GM21447 (cell line): Measurements from ENCODE around the gene RNF224.

Experiments used
- ATAC-seq: cut with Tn5 transposase; IDR thresholded peaks from one replicate; pipeline ENCODE4 v1.9.1; 2021; ENCODE audit not compliant: unreplicated experiment

The RNF224 gene

DNA sequence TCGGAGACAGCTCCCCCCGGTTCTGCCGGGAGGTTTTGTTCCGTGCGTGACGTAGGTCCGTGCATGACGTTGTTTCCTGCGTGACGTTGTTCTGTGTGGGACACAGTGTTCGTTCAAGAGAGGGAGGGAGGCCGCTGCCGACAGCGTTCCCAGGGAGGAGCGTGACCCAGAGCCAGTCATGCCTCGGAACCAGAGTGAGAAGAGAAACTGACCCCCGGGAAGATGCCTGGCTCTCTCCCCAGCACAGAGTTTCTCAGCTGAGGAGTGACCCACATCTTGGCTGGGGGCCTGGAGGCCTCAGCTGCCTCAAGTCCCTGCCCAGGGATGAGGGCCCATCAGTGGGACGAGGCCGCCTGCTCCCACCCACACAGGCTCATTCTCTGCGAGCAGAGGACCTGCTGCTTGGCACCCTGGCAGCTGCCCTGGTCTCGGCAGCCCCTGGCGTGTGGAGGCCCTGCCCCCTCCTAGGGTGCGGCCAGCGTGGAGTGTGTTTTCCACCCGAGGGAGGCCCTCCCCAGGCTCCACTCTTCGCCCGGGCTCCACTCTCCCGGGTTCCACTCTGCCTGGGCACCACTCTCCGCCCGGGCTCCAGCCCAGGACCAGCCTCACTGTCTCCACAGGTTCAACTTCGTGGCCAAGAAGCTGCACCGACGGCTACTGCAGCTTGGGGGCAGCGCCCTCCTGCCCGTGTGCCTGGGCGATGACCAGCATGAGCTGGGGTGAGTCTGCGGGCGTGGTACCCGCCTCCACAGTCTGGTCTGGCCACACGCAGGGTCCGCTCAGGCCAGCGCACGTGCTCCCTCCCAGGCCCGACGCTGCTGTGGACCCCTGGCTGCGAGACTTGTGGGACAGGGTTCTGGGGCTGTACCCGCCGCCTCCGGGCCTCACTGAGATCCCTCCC, 13.9 kb upstream of the RNF224 start:
- no peak for ATAC-seq

DNA sequence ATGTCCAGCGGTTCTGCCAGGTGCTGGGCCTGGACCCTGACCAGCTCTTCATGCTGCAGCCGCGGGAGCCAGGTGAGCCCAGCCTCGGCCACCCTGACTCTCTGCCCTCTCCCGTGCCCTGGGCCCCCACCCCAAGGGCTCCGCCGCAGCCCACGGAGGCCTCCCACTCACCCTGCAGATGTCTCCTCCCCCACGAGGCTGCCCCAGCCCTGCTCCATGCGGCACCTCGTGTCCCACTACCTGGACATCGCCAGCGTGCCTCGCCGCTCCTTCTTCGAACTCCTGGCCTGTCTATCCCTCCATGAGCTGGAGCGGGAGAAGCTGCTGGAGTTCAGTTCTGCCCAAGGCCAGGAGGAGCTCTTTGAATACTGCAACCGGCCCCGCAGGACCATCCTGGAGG, 12.7 kb upstream of the RNF224 start:
- ATAC-seq, result no peak

DNA sequence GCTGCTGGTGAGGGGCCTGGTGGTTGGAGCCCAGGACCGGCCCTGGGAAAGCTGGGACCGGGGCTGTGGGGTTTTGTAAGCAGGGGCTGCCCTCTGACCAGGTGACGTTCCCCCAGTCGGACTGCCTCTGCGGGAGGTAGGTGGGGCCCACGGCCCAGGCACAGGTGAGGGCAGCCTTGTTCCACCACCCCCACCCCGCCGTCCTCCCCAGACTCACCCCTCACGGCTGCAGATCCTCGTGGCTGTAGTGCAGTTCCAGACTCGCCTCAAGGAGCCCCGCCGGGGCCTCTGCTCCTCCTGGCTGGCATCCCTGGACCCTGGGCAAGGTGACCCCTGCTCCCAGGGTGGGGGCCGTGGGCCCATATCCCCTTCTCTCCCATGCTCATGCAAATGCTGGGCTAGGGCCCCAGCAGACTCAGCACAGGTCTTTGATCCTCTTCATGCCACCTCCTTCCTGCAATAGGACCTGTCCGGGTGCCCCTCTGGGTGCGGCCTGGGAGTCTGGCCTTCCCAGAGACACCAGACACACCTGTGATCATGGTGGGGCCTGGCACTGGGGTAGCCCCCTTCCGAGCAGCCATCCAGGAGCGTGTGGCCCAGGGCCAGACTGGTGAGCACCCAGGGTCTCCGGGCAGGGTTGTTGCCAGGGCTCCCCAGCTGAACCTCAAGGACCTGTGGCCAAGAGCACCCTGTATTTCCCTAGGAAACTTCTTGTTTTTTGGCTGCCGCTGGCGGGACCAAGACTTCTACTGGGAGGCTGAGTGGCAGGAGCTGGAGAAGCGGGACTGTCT, 11.9 kb upstream of the RNF224 start:
- ATAC-seq, result no peak

DNA sequence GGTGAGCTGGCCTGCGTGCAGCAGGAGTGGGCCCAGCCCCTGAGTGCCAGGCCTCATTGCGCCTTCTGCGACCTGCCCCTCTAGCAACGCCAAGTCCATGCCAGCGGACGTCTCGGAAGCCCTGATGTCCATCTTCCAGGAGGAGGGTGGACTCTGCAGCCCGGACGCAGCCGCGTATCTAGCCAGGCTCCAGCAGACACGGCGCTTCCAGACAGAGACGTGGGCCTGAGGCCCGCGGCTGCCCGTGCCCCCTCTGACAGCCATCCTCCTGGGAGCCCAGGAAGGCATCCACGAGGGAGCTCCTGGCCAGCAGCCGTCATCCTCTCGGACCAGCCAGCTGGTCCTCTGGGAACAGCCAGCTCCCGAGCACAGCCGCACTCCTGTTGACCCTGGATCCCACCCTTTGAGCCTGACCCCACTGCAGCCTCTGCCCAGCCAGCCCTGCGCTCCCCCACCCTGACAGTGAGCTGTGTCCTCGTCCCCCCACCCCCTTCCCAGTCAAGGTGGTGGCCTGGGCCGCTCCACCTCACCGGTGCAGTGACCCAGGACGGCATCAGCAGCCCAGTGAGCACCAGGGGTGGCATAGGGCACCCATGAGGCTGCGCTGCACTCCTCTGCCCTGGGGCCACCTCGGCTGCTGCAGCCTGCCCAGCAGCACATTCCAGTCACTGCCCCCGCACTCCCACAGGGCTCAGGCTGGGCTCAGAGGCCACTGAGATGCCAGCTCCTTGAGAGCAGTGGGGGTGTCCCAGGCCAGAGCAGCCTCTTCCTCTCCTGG, 10.9 kb upstream of the RNF224 start:
- ATAC-seq, result no peak

DNA sequence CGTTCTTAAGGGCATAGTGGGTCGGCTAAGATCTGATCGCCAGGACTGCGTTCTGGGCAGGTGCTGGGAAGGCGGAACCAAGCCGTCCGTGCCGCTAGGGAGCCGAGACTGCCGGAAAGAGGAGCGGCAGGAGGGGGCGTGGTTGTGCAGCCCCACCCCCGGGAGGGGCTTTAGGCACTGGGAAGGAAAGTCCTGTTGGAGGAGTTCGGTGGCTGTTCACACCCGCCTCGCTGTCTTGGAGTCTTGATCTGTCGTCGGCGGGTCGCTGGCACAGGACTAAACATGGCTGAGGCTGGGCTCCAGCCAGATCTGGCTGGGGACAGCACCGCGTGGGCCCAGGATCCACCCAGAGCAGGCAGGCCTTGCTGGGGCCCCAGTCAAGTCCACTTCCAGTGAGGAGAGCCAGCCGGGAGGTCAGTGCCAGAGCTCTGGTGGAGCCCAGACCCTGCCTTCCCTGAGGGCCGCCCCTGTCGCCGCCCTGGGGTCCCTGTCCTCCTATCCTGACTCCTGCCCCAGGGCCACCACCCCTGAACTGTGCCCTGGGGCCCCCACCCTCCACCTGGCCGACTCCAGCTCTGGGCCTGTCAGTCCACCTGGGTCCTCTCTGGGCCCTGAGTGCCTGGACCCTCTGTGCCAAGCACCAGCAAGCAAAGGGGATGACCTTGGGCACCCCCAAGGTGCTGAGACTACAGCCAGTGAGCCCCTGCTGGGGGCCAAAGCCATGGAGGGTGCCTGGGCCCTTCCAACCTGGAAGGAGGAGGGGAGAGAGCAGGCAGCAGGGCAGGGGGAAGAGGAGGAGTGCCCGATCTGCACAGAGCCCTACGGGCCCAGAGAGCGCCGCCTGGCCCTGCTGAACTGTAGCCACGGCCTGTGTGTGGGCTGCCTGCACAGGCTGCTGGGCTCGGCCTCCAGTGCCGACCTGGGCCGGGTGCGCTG, 9.8 kb upstream of the RNF224 start:
- ATAC-seq, result no peak

DNA sequence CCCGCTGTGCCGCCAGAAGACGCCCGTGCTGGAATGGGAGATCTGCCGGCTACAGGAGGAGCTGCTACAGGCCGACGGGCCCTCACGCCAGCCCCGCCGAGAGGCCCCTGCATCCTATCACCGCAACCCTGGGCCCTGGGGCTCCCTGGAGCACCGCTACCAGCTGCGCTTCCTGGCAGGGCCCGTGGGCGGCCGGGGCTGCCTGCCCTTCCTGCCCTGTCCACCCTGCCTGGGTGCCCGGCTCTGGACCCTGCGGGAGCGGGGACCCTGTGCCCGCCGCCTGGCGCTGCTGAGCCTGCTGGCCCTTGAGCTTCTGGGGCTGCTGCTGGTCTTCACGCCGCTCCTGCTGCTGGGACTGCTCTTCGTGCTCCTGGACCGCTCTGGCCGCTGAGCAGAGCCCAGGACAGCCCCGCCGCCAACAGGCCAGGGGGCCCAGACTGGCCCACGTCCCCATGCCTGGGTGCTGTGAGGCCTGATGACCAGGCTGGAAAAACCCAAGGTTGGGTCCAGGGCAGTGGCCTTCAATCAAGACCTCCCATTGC, 9.0 kb upstream of the RNF224 start:
- no peak for ATAC-seq

DNA sequence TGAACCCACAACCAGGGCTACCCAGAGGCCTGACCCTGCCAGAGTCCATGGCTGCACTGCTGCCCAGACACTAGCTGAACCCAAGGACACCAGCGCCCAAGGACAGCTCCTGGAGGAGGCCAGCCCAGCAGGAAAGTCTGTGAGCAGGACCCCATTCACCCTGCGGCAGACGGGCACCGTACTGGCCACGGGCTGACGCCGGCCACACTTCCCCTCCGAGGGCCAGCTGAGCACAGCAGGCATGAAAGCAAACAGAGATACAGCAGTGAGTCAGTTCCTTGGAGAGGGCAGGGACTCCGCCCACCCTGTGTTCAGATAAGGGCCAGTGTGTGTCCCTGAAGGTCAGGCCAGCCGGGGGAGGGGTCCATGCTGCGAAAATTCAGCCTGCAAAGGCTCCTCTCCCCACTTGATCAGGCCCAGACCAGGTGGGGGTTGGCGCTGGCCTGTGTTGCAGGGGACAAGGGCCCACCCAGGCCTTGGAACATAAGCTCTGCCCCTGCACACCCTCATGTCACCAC, 8.5 kb upstream of the RNF224 start:
- no peak for ATAC-seq

DNA sequence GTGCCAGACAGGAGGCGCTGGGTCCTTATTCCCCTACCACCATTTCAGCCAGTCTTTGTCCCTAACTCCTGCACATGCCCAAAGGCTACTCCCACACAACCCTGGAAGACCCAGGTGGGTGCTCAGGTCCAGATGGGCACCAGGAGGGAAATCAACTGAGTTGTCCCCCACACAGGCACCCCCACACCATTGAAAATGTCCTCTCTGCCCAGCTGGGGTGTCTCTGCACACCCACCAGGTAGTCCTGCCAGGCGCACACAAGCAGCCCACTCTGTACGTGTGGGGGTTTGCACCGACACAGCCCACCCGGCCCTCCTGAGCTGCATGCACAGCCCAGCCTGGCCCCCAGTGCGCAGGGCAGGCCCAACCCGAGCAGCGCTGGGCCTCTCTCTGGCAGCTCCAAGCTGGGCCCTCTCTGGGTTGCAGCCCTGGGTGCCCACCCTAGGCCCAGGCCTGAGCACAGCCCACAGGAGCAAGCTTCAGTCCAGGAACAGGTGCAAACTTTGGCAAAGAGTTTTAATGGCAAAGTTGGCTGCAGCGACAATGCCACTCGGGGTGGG, 7.5 kb upstream of the RNF224 start:
- ATAC-seq, result no peak

DNA sequence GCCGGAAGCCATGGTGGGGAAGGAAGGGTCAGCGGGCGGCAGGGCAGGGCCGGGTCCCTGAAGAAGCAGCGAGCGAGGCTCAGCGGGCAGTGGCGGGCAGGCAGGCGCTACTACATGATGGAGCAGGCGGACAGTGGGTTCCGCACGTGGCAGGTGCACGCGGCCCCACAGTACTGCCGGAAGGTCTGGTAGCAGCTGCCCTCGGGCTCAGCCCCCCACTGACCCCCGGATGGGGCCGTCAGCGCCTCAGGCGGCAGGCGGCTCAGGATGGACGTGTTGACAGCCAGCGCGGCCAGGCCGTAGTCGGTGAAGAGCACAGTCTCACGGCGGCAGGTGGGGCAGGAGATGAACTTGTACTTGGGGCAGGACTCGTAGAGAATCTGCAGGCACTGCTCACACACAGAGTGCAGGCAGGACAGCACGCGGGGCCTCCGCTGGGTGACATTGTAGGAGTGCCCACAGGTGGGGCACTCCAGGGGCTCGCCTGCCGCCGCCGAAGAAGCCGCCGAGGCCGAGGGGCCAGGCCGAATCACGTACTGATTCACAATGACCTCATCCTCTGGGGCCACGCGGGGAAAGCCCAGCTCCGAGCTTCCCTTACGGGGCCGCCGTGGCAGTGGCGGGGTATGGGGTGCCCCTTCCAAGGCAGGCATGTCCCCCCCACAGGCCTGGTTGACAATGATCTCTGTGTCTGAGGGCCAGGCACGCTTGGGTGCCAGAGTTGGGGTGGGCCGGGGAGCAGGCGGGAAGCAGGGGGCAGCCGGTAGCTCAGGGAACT, 6.8 kb upstream of the RNF224 start:
- ATAC-seq, result no peak

DNA sequence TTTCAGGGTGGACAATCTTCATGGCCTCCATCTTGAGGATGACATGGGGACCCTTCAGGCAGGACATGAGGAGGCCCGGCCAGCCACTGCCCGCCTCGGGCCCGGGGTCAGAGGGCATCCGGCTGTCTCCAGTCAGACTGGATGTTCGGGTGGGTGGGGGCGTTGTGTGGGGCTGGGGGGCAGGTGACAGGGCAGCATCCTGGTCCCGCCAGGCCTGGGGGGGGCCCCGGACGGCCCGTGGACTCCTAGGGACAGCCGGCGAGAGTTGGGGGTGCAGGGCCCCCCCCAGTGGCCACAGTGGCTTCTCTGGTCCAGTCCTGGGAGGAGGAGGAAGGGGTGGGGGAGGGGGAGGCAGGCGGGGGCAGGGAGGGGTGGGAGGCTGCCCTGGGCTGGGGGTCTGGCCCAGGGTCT, 6.2 kb upstream of the RNF224 start:
- no peak for ATAC-seq

DNA sequence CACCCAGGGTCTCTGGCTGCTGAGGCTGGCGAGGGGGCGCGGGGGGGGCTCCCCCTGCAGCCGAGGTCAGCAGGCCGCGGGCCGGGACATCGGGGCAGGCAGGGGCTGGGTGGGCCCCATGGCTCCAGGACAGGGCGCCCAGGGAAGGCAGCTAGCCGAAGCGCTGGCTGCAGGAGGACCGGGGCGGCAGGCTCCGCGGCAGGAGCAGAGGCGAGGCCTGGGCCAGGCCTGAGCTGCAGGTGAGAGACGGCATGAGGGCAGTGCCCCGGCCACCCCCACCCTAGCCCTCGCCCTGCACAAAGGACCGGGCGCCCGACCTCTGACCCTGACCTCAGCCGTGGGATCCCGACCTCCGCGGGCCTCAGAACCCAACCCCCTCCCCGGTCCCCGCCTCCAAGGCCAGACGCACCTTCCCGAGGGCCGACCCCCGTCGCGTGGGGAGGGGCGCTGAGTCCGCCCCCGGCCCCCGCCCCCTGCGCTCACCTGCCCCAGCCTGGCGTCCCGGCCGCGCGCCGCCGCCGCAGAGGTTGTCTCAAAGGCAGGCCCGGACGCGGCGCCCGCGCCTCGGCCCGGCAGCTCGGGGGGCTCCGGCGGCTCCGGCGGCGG, 5.7 kb upstream of the RNF224 start:
- no peak for ATAC-seq

DNA sequence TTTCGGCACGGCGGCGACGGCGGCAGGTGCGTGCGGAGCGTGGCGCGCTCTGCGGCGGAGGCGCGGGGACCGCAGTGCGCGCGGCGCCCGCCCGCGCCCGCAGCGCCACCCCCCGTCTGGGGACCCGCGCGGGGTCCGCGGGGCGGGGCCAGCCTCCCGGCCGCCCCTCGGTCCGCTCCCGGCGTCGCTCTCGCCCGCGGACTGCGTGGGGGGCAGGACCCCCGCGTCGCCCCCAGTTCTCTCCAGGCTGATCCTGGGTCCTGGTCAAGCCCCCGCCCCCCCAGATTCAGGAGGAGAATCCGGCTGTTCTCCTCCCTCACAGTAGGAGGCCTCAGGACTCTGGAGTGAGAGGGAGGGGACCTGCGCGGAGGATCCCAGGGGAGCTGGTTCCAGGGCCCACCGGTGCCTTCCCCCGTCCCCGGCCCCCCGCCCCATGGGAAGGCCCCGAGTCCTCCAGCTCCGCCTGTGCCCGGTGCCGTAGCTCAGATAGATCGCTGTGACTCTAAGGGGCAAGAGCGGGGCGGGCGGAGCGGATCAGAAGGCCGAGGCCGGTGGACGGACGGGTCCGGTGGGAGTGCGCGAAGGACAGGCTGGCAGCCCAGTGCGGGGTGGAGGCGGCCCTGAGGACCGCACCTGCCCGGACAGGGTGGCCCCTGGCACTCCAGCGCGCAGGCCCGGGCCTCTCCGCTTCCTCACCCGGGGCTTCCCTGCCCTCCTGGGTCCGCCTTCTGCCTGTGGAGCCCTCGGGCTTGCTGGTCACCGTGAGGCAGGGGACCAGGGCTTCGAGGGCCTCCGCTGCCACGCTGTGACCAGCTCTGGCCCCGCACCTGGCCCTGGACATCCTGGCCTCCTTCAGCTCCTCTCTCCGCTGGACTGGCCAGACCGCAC, 4.9 kb upstream of the RNF224 start, which contains the start of gene RNF208:
Gene RNF208, minus strand, starts transcription at position 51 of the 888 bp plus-strand sequence. CDS start 1,028 bp downstream, outside the sequence.
- no peak for ATAC-seq

DNA sequence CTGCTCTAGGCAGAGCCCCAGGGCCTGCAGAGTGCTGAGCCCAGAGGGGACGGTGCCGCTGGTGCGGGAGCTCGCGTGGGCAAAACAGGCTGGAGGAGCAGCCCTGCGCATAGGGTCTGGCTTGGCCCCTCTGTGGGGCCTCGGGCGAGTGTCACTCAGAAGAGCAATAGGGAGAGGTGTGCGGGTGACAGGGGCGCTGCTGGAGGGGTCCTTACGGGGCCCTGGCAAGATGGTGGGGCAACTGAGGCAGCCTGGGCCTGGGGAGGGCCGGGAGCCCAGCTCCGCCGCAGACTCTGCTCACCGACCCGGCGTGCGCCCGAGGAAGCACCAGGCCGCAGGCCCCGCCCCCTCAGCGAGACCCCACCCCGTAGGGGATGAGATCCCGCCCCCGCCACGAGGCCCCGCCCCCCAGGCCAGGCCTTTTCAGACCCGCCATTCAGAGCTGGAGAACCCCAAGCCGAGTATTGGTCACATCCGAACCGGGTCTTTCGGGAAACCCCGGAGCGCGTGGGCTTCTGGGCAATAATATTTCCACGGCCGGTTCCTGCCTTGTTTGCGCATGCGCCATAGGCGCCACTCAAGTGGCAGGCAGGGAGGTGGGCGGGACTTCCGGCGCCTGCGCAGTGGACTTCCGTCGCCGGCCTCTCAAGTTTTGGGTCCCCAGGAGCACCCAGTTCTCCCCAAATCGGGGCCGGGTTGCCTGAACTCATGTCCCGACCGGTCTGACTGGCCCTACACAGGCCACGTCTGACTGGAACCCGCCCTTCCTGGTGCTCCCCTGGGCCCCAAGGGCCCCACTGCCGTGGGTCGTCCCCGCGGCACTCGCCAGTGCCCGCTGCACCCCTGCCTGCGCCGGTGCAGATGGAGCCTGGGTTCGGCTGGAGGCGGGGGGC, 4.0 kb upstream of the RNF224 start:
- ATAC-seq, result peak; percentile 63

DNA sequence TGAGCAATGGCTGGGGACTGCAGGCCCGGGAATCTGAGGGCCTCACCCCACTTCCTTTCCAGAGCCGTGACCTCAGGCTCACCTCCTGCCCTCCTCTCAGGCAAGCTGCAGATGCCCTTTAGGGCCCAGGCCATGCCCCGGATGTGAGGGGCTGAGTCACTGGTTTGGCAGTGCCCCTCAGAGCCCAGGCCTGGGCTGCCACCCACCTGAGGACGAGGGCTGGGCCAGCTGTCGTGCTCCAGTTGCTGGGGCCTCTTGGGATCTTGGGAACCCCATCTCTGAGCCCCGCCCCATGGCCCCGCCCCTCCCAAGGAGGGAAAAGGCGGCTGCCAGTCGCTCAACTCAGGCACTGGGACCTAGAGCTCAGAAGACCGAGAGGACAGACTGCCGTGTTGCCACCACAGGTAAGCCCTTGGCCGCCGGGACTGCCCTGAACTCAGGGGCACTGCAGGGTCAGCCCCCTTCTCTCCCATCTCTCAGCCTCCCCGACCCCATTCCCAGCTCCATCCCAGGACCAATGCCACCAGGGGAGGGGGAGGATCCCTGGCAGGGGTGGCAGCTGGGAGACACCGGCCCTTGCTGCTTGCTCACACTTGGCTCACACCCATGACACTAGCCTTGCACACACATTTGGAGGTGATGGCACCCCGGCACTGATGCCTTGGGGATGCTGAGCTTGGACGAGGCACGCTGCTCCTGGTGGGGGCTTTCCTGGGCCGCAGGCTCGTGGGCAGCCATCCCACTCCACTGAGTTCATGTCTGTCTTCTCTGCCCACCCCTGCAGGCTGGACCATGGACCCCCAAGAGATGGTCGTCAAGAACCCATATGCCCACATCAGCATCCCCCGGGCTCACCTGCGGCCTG, 2.2 kb upstream of the RNF224 start, which contains the start of gene CYSRT1:
Gene CYSRT1, plus strand, starts transcription at position 345 of the 865 bp plus-strand sequence. Its CDS starts 448 bp downstream, at position 793.
- no peak for ATAC-seq

DNA sequence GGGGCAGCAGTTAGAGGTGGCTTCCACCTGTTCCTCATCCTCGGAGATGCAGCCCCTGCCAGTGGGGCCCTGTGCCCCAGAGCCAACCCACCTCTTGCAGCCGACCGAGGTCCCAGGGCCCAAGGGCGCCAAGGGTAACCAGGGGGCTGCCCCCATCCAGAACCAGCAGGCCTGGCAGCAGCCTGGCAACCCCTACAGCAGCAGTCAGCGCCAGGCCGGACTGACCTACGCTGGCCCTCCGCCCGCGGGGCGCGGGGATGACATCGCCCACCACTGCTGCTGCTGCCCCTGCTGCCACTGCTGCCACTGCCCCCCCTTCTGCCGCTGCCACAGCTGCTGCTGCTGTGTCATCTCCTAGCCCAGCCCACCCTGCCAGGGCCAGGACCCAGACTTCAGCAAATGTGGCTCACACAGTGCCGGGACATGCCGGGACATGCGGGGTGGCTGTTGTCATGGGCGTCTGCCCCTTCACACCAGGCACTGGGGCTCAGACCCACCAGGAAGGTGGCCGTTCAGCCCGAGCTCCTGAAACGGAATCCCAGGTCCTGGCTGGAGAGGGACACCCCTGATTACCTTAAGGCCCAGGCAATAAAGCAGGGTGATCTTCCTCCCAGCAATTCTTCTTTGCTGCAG, 1.5 kb upstream of the RNF224 start:
- no peak for ATAC-seq
